HepG2 (cell line): Measurements from ENCODE around the gene MFAP2. TPM values are rescaled to one million over a fixed set of nuclear protein-coding genes. Genes with fewer than 3 reads are reported as not detected.
A peak's percentile ranks its signal among the peaks of the same experiment; 100 is the strongest.

Experiments used
- ATAC-seq: fragments of 200-7000 bp; cut with Tn5 transposase; 3 replicates; pipeline ENCODE4 v1.9.1; 2020; ENCODE audit warnings: mild to moderate bottlenecking, moderate library complexity
- BruUV-seq: library from RNA; stranded (reverse); fragments of 400-500 nt; replicated peaks from 2 replicates; lab custom pipeline; 2021; lab: Mats Ljungman, UMichigan
- CTCF ChIA-PET: fragments of 300-600 bp; formaldehyde crosslinking; extraction: SDS; loops from one replicate; lab custom pipeline; 2021; ENCODE audit warnings: low total read pairs, inconsistent platforms, low intra/inter-chr PET ratio; lab: Yijun Ruan, JAX
- POLR2A ChIA-PET: fragments of 350-600 bp; sonication (Branson Sonifier 250); formaldehyde crosslinking; loops from one replicate; lab custom pipeline; 2020; ENCODE audit warnings: antibody characterized with exemption, inconsistent platforms; lab: Yijun Ruan, JAX
- DNase-seq: peaks from one replicate; pipeline ENCODE4 v3.0.0-alpha.2; 2015; ENCODE audit warnings: low spot score
- FAIRE-seq: peaks from 3 replicates; lab custom pipeline; 2011; peaks lifted over from hg19 to GRCh38; lab: Jason Lieb, UNC
- H2AFZ ChIP-seq: one replicate; pipeline ENCODE4 v1.6.1; 2011; ENCODE audit warnings: low read length, inconsistent platforms
- H3K27ac ChIP-seq: fragments of 300-600 bp; 3 replicates; pipeline ENCODE4 v1.8.0; 2011; ENCODE audit warnings: mixed run types, mild to moderate bottlenecking, mixed read lengths, low read length, inconsistent platforms; ENCODE audit not compliant: insufficient read depth; ENCODE audit errors: extremely low read length
- H3K27me3 ChIP-seq, 2 experiments: fragments of 200-600 bp in 1 of 2; 2 replicates in 1 of 2; 3 replicates in 1 of 2; pipeline versions ENCODE4 v1.6.0 to v1.8.0; 2011; ENCODE audit warnings: low read length in 2 of 2, mild to moderate bottlenecking in 2 of 2, moderate library complexity in 2 of 2, inconsistent platforms in 1 of 2; ENCODE audit not compliant: insufficient read depth in 2 of 2, control insufficient read depth in 1 of 2
- H3K36me3 ChIP-seq, 2 experiments: fragments of 200-600 bp in 1 of 2; replicated peaks in 1 of 2; 2 replicates in 1 of 2; 3 replicates in 1 of 2; pipeline versions ENCODE4 v1.5.1 to v1.8.0; 2011; ENCODE audit warnings: low read length in 2 of 2, inconsistent platforms in 1 of 2; ENCODE audit not compliant: insufficient read depth in 2 of 2, control insufficient read depth in 1 of 2
- H3K4me1 ChIP-seq: 2 replicates; pipeline ENCODE4 v1.5.1; 2012; ENCODE audit warnings: low read length, inconsistent platforms; ENCODE audit not compliant: insufficient read depth
- H3K4me2 ChIP-seq: 2 replicates; pipeline ENCODE4 v1.6.0; 2011; ENCODE audit warnings: low read depth, low read length, inconsistent platforms
- H3K4me3 ChIP-seq, 3 experiments: fragments of 200-600 bp in 1 of 3; sonication (generic), shearing (Covaris generic) in 1 of 3; replicated peaks in 1 of 3; 2 replicates each; pipeline ENCODE4 v1.5.1; 2011 to 2016; ENCODE audit warnings: low read length in 3 of 3, inconsistent platforms in 2 of 3, low read depth in 2 of 3, mild to moderate bottlenecking in 2 of 3, control low read depth in 1 of 3, mixed read lengths in 1 of 3; ENCODE audit not compliant: insufficient read depth in 1 of 3
- H3K79me2 ChIP-seq: one replicate; pipeline ENCODE4 v1.6.1; 2011; ENCODE audit warnings: low read length, inconsistent platforms; ENCODE audit not compliant: insufficient read depth
- H3K9ac ChIP-seq: 2 replicates; pipeline ENCODE4 v1.6.0; 2011; ENCODE audit warnings: mild to moderate bottlenecking, low read depth, low read length, inconsistent platforms; ENCODE audit not compliant: insufficient read depth
- H3K9me3 ChIP-seq: 2 replicates; pipeline ENCODE4 v1.5.1; 2012; ENCODE audit warnings: mild to moderate bottlenecking, low read length
- H4K20me1 ChIP-seq: 2 replicates; pipeline ENCODE4 v1.6.0; 2011; ENCODE audit warnings: inconsistent platforms, mild to moderate bottlenecking, low read length, moderate library complexity; ENCODE audit not compliant: insufficient read depth
- DNMT1 ChIP-seq: sonication (generic); formaldehyde crosslinking; IDR thresholded peaks from 2 replicates; pipeline ENCODE4 v1.5.1; 2020; ENCODE audit warnings: mild to moderate bottlenecking, missing genetic modification reagents
- DZIP1 ChIP-seq: sonication (generic); formaldehyde crosslinking; IDR thresholded peaks from 2 replicates; pipeline ENCODE4 v1.5.0; 2020; ENCODE audit warnings: mild to moderate bottlenecking, missing genetic modification reagents
- FOXO1 ChIP-seq: sonication (generic); formaldehyde crosslinking; IDR thresholded peaks from 2 replicates; pipeline ENCODE4 v1.4.0; 2020; ENCODE audit warnings: missing genetic modification reagents
- KLF11 ChIP-seq: IDR thresholded peaks from 2 replicates; pipeline ENCODE4 v1.6.1; 2016; ENCODE audit warnings: missing compliant biosample characterization
- KMT2B ChIP-seq: IDR thresholded peaks from 2 replicates; pipeline ENCODE4 v1.6.1; 2016; ENCODE audit warnings: missing genetic modification reagents, missing compliant biosample characterization
- SIN3B ChIP-seq: fragments of 150-350 bp; IDR thresholded peaks from 2 replicates; pipeline ENCODE4 v1.6.1; 2014; ENCODE audit warnings: low read length
- SMARCE1 ChIP-seq: fragments of 450-650 bp; IDR thresholded peaks from 2 replicates; pipeline ENCODE4 v1.6.1; 2017; ENCODE audit warnings: borderline replicate concordance
- ZFX ChIP-seq: sonication (generic); formaldehyde crosslinking; IDR thresholded peaks from 2 replicates; pipeline ENCODE4 v1.4.0; 2020; ENCODE audit warnings: mild to moderate bottlenecking, low read depth, missing genetic modification reagents, moderate library complexity
- ZMYM4 ChIP-seq: sonication (generic); formaldehyde crosslinking; IDR thresholded peaks from 2 replicates; pipeline ENCODE4 v1.8.1; 2023; ENCODE audit warnings: mild to moderate bottlenecking, missing genetic modification reagents
- ZNF274 ChIP-seq: sonication (generic); formaldehyde crosslinking; IDR thresholded peaks from 2 replicates; pipeline ENCODE4 v1.5.1; 2020; ENCODE audit warnings: mild to moderate bottlenecking, missing genetic modification reagents
- WGBS: methylation state at CpG from one replicate; pipeline ENCODE4 v1.1.6; 2017; ENCODE audit warnings: low lambda C conversion rate; 5-methylcytosine and 5-hydroxymethylcytosine counted together
- in situ Hi-C: cut with HindIII; loops from 2 replicates; pipeline ENCODE4 v1.10.0; 2017; ENCODE audit warnings: low pct_unique_long_range_greater_than_20kb; ENCODE audit not compliant: extremely low pct_ligation_motif_present
- intact Hi-C: fragments of 100-400 bp; cut with micrococcal nuclease; formaldehyde crosslinking; loops from one replicate; pipeline ENCODE4 v1.10.0; 2022; ENCODE audit not compliant: unreplicated experiment
- polyA plus RNA-seq, 8 experiments: library from polyadenylated mRNA; depleted of rRNA in 3 of 8; stranded (reverse) in 7 of 8; unstranded in 1 of 8; fragments of >200 nt; fragmentation: Illumina TruSeq in 4 of 8; extraction: Trizol in 4 of 8; gene quantifications; 2 replicates each; pipeline versions ENCODE4 v1.2.1 to v1.2.3, GENCODE V29; 2011 to 2016; ENCODE audit warnings: low read depth in 4 of 8, missing spikeins in 1 of 8, mixed read lengths in 1 of 8; ENCODE audit not compliant: insufficient read depth in 1 of 8
- total RNA-seq, 5 experiments: library from RNA; depleted of rRNA; stranded (reverse); fragments of >200 nt; fragmentation: Illumina TruSeq; extraction: Trizol; gene quantifications; 2 replicates each; pipeline ENCODE4 v1.2.3, GENCODE V29; 2016; ENCODE audit warnings: low read depth in 1 of 5
- TF ChIP-seq, protein P1 (sequence below): sonication (generic); formaldehyde crosslinking; IDR thresholded peaks from 2 replicates; pipeline ENCODE4 v1.5.0; 2020; ENCODE audit warnings: missing genetic modification reagents

The MFAP2 gene
- total and polyA plus RNA-seq, 2 of the 13 experiments (the other 11 are each of a cell fraction or from before 2014, with no cell fraction given): 1.1 to 1.4 TPM

DNA sequence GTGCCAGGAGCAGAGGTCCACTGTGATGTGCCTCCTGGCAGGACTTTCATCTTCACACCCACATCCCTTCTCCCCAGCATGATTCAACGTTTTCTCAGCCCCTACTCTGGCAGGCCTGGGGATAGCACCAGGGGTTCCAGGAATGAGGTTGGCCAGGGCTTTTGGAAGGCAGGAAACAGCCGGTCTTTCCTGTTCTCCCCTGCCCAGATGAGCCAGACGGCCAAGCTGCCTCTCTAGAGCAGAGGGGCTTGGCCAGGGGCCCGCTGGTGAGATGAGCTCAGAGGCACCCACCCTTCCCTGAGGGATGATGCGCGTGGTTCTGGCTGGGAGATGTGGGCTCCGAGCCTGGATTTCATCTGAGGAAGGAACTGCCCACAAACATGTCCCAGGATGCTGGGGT is 4.3 kb upstream of the MFAP2 start (continued):
- no peak for TF ChIP-seq SIN3B
- TF ChIP-seq, protein P1, sequence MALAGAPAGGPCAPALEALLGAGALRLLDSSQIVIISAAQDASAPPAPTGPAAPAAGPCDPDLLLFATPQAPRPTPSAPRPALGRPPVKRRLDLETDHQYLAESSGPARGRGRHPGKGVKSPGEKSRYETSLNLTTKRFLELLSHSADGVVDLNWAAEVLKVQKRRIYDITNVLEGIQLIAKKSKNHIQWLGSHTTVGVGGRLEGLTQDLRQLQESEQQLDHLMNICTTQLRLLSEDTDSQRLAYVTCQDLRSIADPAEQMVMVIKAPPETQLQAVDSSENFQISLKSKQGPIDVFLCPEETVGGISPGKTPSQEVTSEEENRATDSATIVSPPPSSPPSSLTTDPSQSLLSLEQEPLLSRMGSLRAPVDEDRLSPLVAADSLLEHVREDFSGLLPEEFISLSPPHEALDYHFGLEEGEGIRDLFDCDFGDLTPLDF: no peak

DNA sequence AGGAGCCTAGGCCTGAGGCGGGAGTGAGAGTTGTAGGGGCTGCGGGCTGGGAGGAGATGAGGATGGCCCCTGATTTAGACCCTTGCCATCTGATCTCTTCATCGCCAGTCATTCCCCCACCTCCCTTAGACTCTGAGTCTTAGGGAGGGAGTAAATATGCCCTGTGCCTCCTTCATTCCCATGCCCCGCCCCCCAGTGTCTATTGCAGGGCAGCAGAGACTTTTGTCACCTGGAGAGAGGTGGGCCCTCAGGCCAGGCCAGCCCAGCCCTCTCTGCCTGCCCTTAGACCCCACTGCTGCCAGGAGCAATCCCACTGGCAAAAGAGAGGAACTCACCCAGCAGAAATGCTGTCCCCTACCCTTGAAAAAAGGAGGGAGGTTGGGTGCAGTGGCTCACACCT is 3.2 kb upstream of the MFAP2 start:
- Histone ChIP-seq H3K4me3 (peak overlapping the region in 1 of 3 experiments; percentile 49; a peak in 1 of 6 replicates), H3K36me3 (no peaks in the 10 kb centered on the region), H3K27ac (no peak overlapping the region), H2AFZ (no peak overlapping the region), H3K9me3 (no peaks in the 10 kb centered on the region), H3K4me2 (peak overlapping the region; percentile 75), H4K20me1 (no peaks in the 10 kb centered on the region), H3K27me3 (peaks cover 4 to 26% of the 10 kb centered on the region in 2 experiments; a peak in 3 of 5 replicates), H3K9ac (no peak overlapping the region), H3K79me2 (no peaks in the 10 kb centered on the region), H3K4me1 (peaks cover 35% of the 10 kb centered on the region)
- ChIA-PET POLR2A (no interaction called here), CTCF (no interaction called here)
- FAIRE-seq (no peak), ATAC-seq (no peak; the same call in 2 of the 3 replicates), DNase-seq (no peak)
- in situ Hi-C loops: no loop called here
- BruUV-seq: no TSS peak
- TF ChIP-seq SMARCE1 (no peak), DNMT1 (no peak), ZFX (CRISPR knock-in tag) (no peak), FOXO1 (CRISPR knock-in tag) (no peak), ZMYM4 (CRISPR knock-in tag) (no peak), KLF11 (CRISPR knock-in tag) (no peak), ZNF274 (CRISPR knock-in tag) (no peak), DZIP1 (CRISPR knock-in tag) (no peak), KMT2B (CRISPR knock-in tag) (no peak)
- 10% methylated on average over 3 of the region's 4 CpGs for WGBS
- intact Hi-C loops: no loop called here
